HEK293T (cell line): ENCODE measurements around the gene LCNL1.

Source experiments
- CTCF ChIA-PET: fragments of 350-600 bp; formaldehyde crosslinking; extraction: SDS; loops from one replicate; lab custom pipeline; 2021; ENCODE audit warnings: antibody characterized with exemption, inconsistent platforms; lab: Yijun Ruan, JAX
- POLR2A ChIA-PET: fragments of 350-600 bp; formaldehyde crosslinking; extraction: SDS; loops from one replicate; lab custom pipeline; 2020; ENCODE audit warnings: antibody characterized with exemption, inconsistent platforms; lab: Yijun Ruan, JAX
- DNase-seq: peaks from one replicate; pipeline ENCODE4 v3.0.0; 2012; ENCODE audit warnings: mixed read lengths; ENCODE audit errors: extremely low spot score
- ARNT ChIP-seq: fragments of 450-650 bp; IDR thresholded peaks from 2 replicates; pipeline ENCODE4 v1.6.1; 2017; ENCODE audit warnings: mild to moderate bottlenecking
- BHLHE40 ChIP-seq: fragments of 450-650 bp; IDR thresholded peaks from 2 replicates; pipeline ENCODE4 v1.6.1; 2016; ENCODE audit warnings: mild to moderate bottlenecking, moderate library complexity, borderline replicate concordance
- CTBP1 ChIP-seq: fragments of 450-650 bp; IDR thresholded peaks from 2 replicates; pipeline ENCODE4 v1.6.1; 2016; ENCODE audit warnings: borderline replicate concordance
- ELF4 ChIP-seq: fragments of 450-650 bp; IDR thresholded peaks from 2 replicates; pipeline ENCODE4 v1.6.1; 2017; ENCODE audit warnings: antibody characterized with exemption
- FOXA1 ChIP-seq: fragments of 450-650 bp; IDR thresholded peaks from 2 replicates; pipeline ENCODE4 v1.6.1; 2016; ENCODE audit warnings: mild to moderate bottlenecking
- FOXK2 ChIP-seq: fragments of 450-650 bp; IDR thresholded peaks from 2 replicates; pipeline ENCODE4 v1.6.1; 2016; ENCODE audit warnings: mild to moderate bottlenecking
- FOXM1 ChIP-seq: fragments of 450-650 bp; IDR thresholded peaks from 2 replicates; pipeline ENCODE4 v1.6.1; 2017; ENCODE audit warnings: mild to moderate bottlenecking, borderline replicate concordance
- HDGF ChIP-seq: fragments of 450-650 bp; IDR thresholded peaks from 2 replicates; pipeline ENCODE4 v1.6.1; 2017; ENCODE audit warnings: antibody characterized with exemption, borderline replicate concordance
- L3MBTL2 ChIP-seq: fragments of 450-650 bp; conservative IDR thresholded peaks from 2 replicates; pipeline ENCODE4 v1.6.1; 2016; ENCODE audit warnings: mild to moderate bottlenecking
- LEF1 ChIP-seq: fragments of 450-650 bp; IDR thresholded peaks from 2 replicates; pipeline ENCODE4 v1.6.1; 2017; ENCODE audit warnings: mild to moderate bottlenecking, borderline replicate concordance
- NFRKB ChIP-seq: fragments of 450-650 bp; IDR thresholded peaks from 2 replicates; pipeline ENCODE4 v1.6.1; 2016; ENCODE audit warnings: mild to moderate bottlenecking, moderate library complexity
- PKNOX1 ChIP-seq: fragments of 450-650 bp; IDR thresholded peaks from 2 replicates; pipeline ENCODE4 v1.6.1; 2016
- SP1 ChIP-seq: fragments of 450-650 bp; IDR thresholded peaks from 2 replicates; pipeline ENCODE4 v1.6.1; 2017
- SUZ12 ChIP-seq: fragments of 450-650 bp; IDR thresholded peaks from 2 replicates; pipeline ENCODE4 v1.6.1; 2016; ENCODE audit warnings: mild to moderate bottlenecking
- TARDBP ChIP-seq: fragments of 450-650 bp; IDR thresholded peaks from 2 replicates; pipeline ENCODE4 v1.6.1; 2016
- ZNF384 ChIP-seq: fragments of 450-650 bp; IDR thresholded peaks from 2 replicates; pipeline ENCODE4 v1.6.1; 2016

The LCNL1 gene

GRCh38 chr9:136943291-136944211 is 39.2 kb upstream of the LCNL1 start:
- POLR2A ChIA-PET, result interaction anchor here (0.8 to 1.0 kb wide), 2 partner anchors 48 to 96 kb away, joined by 3 to 4 read pairs; partner anchors contain the start of gene PAXX
- TF ChIP-seq ZNF384, result no peak
- no peak for TF ChIP-seq PKNOX1
- CTCF ChIA-PET, result no interaction called here
- peak; percentile 48 for DNase-seq

GRCh38 chr9:136944212-136944518 is 38.6 kb upstream of the LCNL1 start:
- DNase-seq, result peak; percentile 62
- POLR2A ChIA-PET, result interaction anchor here (0.8 to 1.0 kb wide), 2 partner anchors 48 to 96 kb away, joined by 3 to 4 read pairs; partner anchors contain the start of gene PAXX
- CTCF ChIA-PET, result no interaction called here
- no peak for TF ChIP-seq NFRKB
- no peak for TF ChIP-seq FOXK2
- no peak; the same call in 1 of the 2 replicates for TF ChIP-seq ARNT
- no peak for TF ChIP-seq FOXA1

GRCh38 chr9:136944519-136945332 is 38.1 kb upstream of the LCNL1 start, which contains the start of the genes C8G and FBXW5:
Gene C8G (plus strand): TSS chr9:136945243. CDS start chr9:136945321, 78 bp downstream.
Gene FBXW5 (minus strand): TSS chr9:136944738. CDS start chr9:136944083, 655 bp downstream.
- peak; percentile 100 for DNase-seq
- POLR2A ChIA-PET, result interaction anchor here (0.8 to 1.0 kb wide), 2 partner anchors 47 to 97 kb away, joined by 3 to 4 read pairs; partner anchors contain the start of gene PAXX
- CTCF ChIA-PET, result interaction anchor here (1.4 kb wide), 1 partner anchor 90 kb away, joined by 3 read pairs; no protein-coding TSS in a partner anchor
- TF ChIP-seq FOXM1 (peak; percentile 77; the same call in 1 of the 2 replicates), CTBP1 (no peak)

- CTCF ChIA-PET, result interaction anchor here (0.6 to 1.4 kb wide), 2 partner anchors 89 to 141 kb away, joined by 3 read pairs; partner anchors contain the start of gene MAN1B1
- POLR2A ChIA-PET, result no interaction called here
- no peak for TF ChIP-seq HDGF
- no peak for TF ChIP-seq ELF4
- no peak for TF ChIP-seq ARNT
- no peak for TF ChIP-seq ZNF384
- TF ChIP-seq PKNOX1, result no peak
- no peak for TF ChIP-seq SP1
- no peak for TF ChIP-seq L3MBTL2
- no peak for TF ChIP-seq FOXM1
- DNase-seq, result no peak
These were observed 37.2 kb upstream of the LCNL1 start for GRCh38 chr9:136945333-136946227.

GRCh38 chr9:136946228-136947027 is 36.4 kb upstream of the LCNL1 start:
- POLR2A ChIA-PET, result no interaction called here

GRCh38 chr9:136947028-136947891 is 35.5 kb upstream of the LCNL1 start:
- POLR2A ChIA-PET, result interaction anchor here (0.7 to 3.8 kb wide), 5 partner anchors 8 to 89 kb away, joined by 3 to 14 read pairs (median 4); partner anchors contain the start of gene PAXX

More at GRCh38 chr9:136946228-136947027, 36.4 kb upstream of the LCNL1 start:
- no peak for DNase-seq
- CTCF ChIA-PET, result interaction anchor here (0.6 to 2.5 kb wide), 3 partner anchors 88 to 140 kb away, joined by 3 to 45 read pairs (median 3); partner anchors contain the start of gene MAN1B1
- TF ChIP-seq BHLHE40, result no peak
- no peak for TF ChIP-seq ARNT

More at GRCh38 chr9:136947028-136947891, 35.5 kb upstream of the LCNL1 start:
- CTCF ChIA-PET, result interaction anchor here (1.0 to 2.5 kb wide), 13 partner anchors 8 to 190 kb away, joined by 3 to 45 read pairs (median 5); partner anchors contain the start of genes ABCA2, CLIC3 and LCN8
- no peak for TF ChIP-seq BHLHE40
- TF ChIP-seq SUZ12, result no peak
- TF ChIP-seq ELF4, result no peak
- no peak for TF ChIP-seq PKNOX1
- TF ChIP-seq FOXM1, result no peak
- no peak for TF ChIP-seq TARDBP
- TF ChIP-seq ZNF384, result no peak
- no peak for TF ChIP-seq HDGF
- TF ChIP-seq L3MBTL2, result no peak
- TF ChIP-seq NFRKB, result no peak
- no peak for TF ChIP-seq CTBP1
- TF ChIP-seq ARNT, result no peak
- TF ChIP-seq FOXK2, result no peak
- TF ChIP-seq SP1, result no peak
- TF ChIP-seq LEF1, result no peak
- no peak for TF ChIP-seq FOXA1
- DNase-seq, result no peak
